Measurements from ENCODE around the gene MLLT10. TPM values are rescaled to one million over a fixed set of nuclear protein-coding genes. Genes with fewer than 3 reads are reported as not detected.

Gene MLLT10
- total RNA-seq, 1 experiment from 2014 or later, result 72.3 TPM

DNA sequence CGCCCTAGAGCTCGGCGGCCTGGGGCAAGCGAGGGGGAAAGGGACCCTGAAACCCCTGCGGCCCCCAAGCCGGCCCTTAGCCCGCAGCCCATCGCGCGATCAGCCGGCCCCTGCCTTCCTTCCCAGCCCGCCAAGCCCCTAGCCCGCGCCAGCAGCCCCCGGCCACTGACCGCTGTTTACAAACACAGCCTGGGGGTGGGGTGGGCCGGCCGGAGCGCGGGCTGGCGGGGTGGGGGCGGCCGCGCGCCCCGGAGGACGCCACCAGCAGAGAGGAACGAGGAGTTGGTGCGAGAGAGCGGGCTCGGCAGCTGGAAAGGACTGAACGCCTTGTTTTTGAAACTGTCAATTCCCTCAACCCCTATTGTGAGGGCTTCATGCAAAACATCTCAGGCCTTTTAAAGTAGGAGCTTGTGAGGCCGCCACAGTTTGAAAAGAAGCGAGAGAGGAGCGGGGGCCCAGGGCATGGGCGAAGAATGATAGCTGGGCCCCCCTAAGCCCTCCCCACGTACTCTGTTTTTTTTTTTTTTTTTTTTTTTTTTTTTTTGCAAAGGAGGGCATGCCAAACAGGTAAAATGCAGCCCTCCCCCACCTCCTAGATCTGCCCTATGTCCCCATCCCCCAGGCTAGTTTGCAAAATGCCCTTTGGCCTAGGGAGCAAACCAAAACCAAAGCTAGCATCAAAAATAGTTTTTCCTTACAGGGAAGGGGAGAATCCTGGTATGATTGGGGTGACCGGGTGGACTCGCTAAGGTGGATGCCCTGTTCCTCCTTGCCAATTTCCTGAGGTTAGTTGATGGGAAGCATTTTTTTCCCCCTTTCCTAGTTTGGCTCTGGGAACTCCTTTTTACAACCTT lies 23.6 kb upstream of the MLLT10 start:
- H3K4me1 Mint-ChIP-seq, result peaks cover 78 to 81% of the 10 kb centered on the region in 2 experiments
- H3K56ac ChIP-seq (ENCODE audit: insufficient read length, low read depth, low read length), result peak overlapping the region; percentile 12

More for the DNA sequence above, 23.6 kb upstream of the MLLT10 start:
- no peaks in the 10 kb centered on the region for H4K20me1 ChIP-seq (ENCODE audit: control insufficient read depth, insufficient read depth, insufficient read length)
- no peaks in the 10 kb centered on the region for H3K9me3 ChIP-seq (ENCODE audit: control insufficient read depth, low read depth, low read length)
- no peak overlapping the region for H2BK20ac ChIP-seq (ENCODE audit: low read depth, low read length, poor library complexity, severe bottlenecking)
- H3K27ac ChIP-seq (ENCODE audit: insufficient read length, low read depth, low read length), result peak overlapping the region; percentile 67
- H2BK120ac ChIP-seq (ENCODE audit: low read depth, low read length, poor library complexity, severe bottlenecking), result no peak overlapping the region
- H3K4me2 ChIP-seq (ENCODE audit: insufficient read depth, insufficient read length, low read length), result peak overlapping the region; percentile 85
- no peak overlapping the region; the same call in 1 of the 2 replicates for H3K4ac ChIP-seq (ENCODE audit: low read depth, low read length)
- no peak overlapping the region for H3T11ph ChIP-seq (ENCODE audit: low read length)
- H2BK12ac ChIP-seq (ENCODE audit: insufficient read length, low read depth, low read length), result no peak overlapping the region
- H3K79me1 ChIP-seq (ENCODE audit: insufficient read depth, low read depth, low read length, poor library complexity, severe bottlenecking), result no peaks in the 10 kb centered on the region
- peak overlapping the region; percentile 89 to 99 (median 97) for H3K27ac Mint-ChIP-seq
- H2BK5ac ChIP-seq (ENCODE audit: insufficient read length, low read length), result no peak overlapping the region
- H3K9me3 Mint-ChIP-seq, result no peaks in the 10 kb centered on the region; a peak in 2 of 5 replicates
- no peak for TF ChIP-seq CTCF (conservative IDR thresholded peaks at IDR 0.05)
- WGBS (ENCODE audit: extremely low coverage, insufficient read length, low lambda C conversion rate), result no CpG with 5 or more reads among the region's 39 CpGs
- no peaks in the 10 kb centered on the region; a peak in 1 of 7 replicates for H3K36me3 Mint-ChIP-seq (ENCODE audit: insufficient read depth in 1 of 3, low read depth in 3 of 3)
- peak overlapping the region; percentile 86 for H3K9ac ChIP-seq (ENCODE audit: extremely low read depth, insufficient read length, low read length)
- peaks cover 43% of the 10 kb centered on the region for H3K23me2 ChIP-seq (ENCODE audit: insufficient read length, low read depth, low read length, poor library complexity, severe bottlenecking)
- no peak overlapping the region for H2AFZ ChIP-seq (ENCODE audit: low read length)
- H3K4me3 Mint-ChIP-seq, result peak overlapping the region; percentile 59 to 81
- no peak overlapping the region for H4K5ac ChIP-seq (ENCODE audit: insufficient read length, low read depth, low read length)
- H3K14ac ChIP-seq (ENCODE audit: insufficient read depth, low read length), result peak overlapping the region; percentile 98
- H4K8ac ChIP-seq (replicated peaks; ENCODE audit: insufficient read length, low read depth, low read length), result peak overlapping the region; percentile 84
- peaks cover 11% of the 10 kb centered on the region; the same call in 1 of the 2 replicates for H3K4me1 ChIP-seq (ENCODE audit: insufficient read depth, low read length)
- H2AK5ac ChIP-seq (ENCODE audit: insufficient read length, low read length), result no peak overlapping the region
- no peak overlapping the region for H2BK15ac ChIP-seq (ENCODE audit: low read depth, low read length)
- H4K91ac ChIP-seq (ENCODE audit: insufficient read length, low read depth, low read length), result no peak overlapping the region
- peaks cover 35% of the 10 kb centered on the region for H3K27me3 Mint-ChIP-seq (ENCODE audit: low read depth)
- peak overlapping the region; percentile 97 for H3K18ac ChIP-seq (ENCODE audit: insufficient read length, low read depth, low read length)
- peaks cover 25% of the 10 kb centered on the region; the same call in 1 of the 2 replicates for H3K27me3 ChIP-seq (ENCODE audit: insufficient read depth, low read length)
- H3K23ac ChIP-seq (ENCODE audit: insufficient read length, low read depth, low read length), result no peak overlapping the region
- H3K79me2 ChIP-seq (ENCODE audit: insufficient read depth, low read length), result no peaks in the 10 kb centered on the region
- DNase-seq, result no peak
